Glutamatergic neuron (in vitro differentiated cells): ENCODE data around the gene AHNAK. TPM values are rescaled to one million over a fixed set of nuclear protein-coding genes. Genes with fewer than 3 reads are reported as not detected.

ENCODE experiments used
- DNase-seq: peaks from one replicate; pipeline ENCODE4 v3.0.0; 2022
- H3K27ac Mint-ChIP-seq: one replicate; pipeline ENCODE4 v1.8.0; 2020; ENCODE audit warnings: mild to moderate bottlenecking, mixed read lengths, inconsistent platforms; ENCODE audit not compliant: unreplicated experiment
- H3K27me3 Mint-ChIP-seq: one replicate; pipeline ENCODE4 v1.8.0; 2020; ENCODE audit warnings: mild to moderate bottlenecking, moderate library complexity, mixed read lengths, inconsistent platforms; ENCODE audit not compliant: unreplicated experiment
- H3K36me3 Mint-ChIP-seq: one replicate; pipeline ENCODE4 v1.8.0; 2020; ENCODE audit warnings: mild to moderate bottlenecking, mixed read lengths, inconsistent platforms; ENCODE audit not compliant: unreplicated experiment
- H3K4me1 Mint-ChIP-seq: one replicate; pipeline ENCODE4 v1.8.0; 2020; ENCODE audit warnings: mild to moderate bottlenecking, low read depth, mixed read lengths, inconsistent platforms; ENCODE audit not compliant: unreplicated experiment
- H3K4me3 Mint-ChIP-seq: one replicate; pipeline ENCODE4 v1.8.0; 2020; ENCODE audit warnings: mild to moderate bottlenecking, mixed read lengths, inconsistent platforms; ENCODE audit not compliant: unreplicated experiment
- H3K9me3 Mint-ChIP-seq: one replicate; pipeline ENCODE4 v1.8.0; 2020; ENCODE audit warnings: mild to moderate bottlenecking, moderate library complexity, mixed read lengths, inconsistent platforms; ENCODE audit not compliant: unreplicated experiment
- total RNA-seq: library from RNA; stranded (reverse); fragmentation: NEBNext Ultra II Directional; extraction: Animal tissue kit (Norgen Biotek cat#: 25700); gene quantifications from one replicate; pipeline ENCODE4 v1.2.1, GENCODE V29; 2021; ENCODE audit not compliant: unreplicated experiment
- TF ChIP-seq, protein P1 (sequence below): fragments of 200-600 bp; sonication (generic); IDR thresholded peaks from one replicate; pipeline ENCODE4 v1.5.0; 2021; ENCODE audit not compliant: partially characterized antibody, unreplicated experiment

Gene AHNAK
- total RNA-seq, 1 donor from 2014 or later, result 4.5 TPM

- Mint-ChIP-seq H3K27me3 (peaks cover 2% of the 10 kb centered on the region), H3K4me3 (no peak overlapping the region), H3K9me3 (peaks cover 2% of the 10 kb centered on the region), H3K27ac (no peak overlapping the region), H3K36me3 (peaks cover 8% of the 10 kb centered on the region), H3K4me1 (no peaks in the 10 kb centered on the region)
- TF ChIP-seq, protein P1, sequence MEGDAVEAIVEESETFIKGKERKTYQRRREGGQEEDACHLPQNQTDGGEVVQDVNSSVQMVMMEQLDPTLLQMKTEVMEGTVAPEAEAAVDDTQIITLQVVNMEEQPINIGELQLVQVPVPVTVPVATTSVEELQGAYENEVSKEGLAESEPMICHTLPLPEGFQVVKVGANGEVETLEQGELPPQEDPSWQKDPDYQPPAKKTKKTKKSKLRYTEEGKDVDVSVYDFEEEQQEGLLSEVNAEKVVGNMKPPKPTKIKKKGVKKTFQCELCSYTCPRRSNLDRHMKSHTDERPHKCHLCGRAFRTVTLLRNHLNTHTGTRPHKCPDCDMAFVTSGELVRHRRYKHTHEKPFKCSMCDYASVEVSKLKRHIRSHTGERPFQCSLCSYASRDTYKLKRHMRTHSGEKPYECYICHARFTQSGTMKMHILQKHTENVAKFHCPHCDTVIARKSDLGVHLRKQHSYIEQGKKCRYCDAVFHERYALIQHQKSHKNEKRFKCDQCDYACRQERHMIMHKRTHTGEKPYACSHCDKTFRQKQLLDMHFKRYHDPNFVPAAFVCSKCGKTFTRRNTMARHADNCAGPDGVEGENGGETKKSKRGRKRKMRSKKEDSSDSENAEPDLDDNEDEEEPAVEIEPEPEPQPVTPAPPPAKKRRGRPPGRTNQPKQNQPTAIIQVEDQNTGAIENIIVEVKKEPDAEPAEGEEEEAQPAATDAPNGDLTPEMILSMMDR, result no peak
- DNase-seq, result no peak
Measured at GRCh38 chr11:62420882-62421281, 125.7 kb downstream of the AHNAK start.

DNA sequence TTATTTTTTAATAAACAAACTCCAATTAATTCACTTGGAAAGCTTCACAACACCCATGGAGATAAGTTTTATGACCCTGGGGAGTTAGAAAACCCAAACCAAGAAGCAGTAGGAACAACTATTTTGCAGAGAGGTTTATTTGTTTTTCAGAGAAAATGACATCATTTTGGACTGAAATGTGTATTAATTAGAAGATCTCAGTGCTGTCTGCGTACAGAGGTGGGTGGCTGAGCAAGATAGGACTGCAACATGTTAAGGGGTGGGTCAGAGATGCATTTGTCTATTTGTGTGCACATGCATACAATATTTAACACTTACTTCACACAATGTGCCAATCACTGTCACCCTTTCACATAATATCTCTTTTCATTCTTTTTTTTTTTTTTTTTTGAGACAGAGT, 126.7 kb downstream of the AHNAK start:
- H3K36me3 Mint-ChIP-seq, result peaks cover 8% of the 10 kb centered on the region
- H3K27me3 Mint-ChIP-seq, result peaks cover 2% of the 10 kb centered on the region
- H3K27ac Mint-ChIP-seq, result no peak overlapping the region
- no peaks in the 10 kb centered on the region for H3K4me1 Mint-ChIP-seq
- TF ChIP-seq, protein P1, result no peak
- H3K4me3 Mint-ChIP-seq, result no peak overlapping the region
- peaks cover 2% of the 10 kb centered on the region for H3K9me3 Mint-ChIP-seq
- no peak for DNase-seq

DNA sequence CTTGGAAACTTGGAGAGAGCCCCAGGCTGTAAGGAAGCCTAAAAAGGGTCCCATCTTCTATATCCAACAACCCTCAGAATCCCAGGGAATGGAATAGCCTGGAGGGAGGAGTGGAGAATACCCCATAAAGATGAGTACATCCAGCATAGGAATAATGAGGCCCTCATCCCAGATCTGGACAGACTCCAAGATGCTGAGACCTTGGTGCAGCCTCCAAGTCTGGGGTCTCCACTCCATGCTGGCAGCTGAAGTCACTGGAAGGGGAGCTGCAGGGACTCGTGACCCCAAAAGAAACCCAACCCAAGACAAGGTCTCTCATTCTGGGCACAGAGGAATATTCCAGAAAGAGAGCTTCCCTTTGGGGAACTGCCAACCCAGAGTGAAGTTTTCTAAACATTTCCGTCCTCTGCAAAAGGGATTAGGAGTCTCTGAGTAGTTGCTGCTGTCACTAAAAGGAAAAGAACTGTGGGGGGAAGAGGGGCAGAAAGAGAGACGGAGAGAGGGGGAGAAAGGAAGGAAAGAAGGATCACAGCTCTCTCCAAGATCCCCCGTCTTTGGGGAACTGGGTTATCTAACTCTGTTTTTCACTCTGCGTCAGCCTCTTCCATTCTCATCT, 127.2 kb downstream of the AHNAK start:
- H3K4me1 Mint-ChIP-seq, result no peaks in the 10 kb centered on the region
- peaks cover 2% of the 10 kb centered on the region for H3K27me3 Mint-ChIP-seq
- peaks cover 8% of the 10 kb centered on the region for H3K36me3 Mint-ChIP-seq
- no peak for DNase-seq
- H3K27ac Mint-ChIP-seq, result no peak overlapping the region
- no peak overlapping the region for H3K4me3 Mint-ChIP-seq
- TF ChIP-seq, protein P1, result no peak
- H3K9me3 Mint-ChIP-seq, result peaks cover 2% of the 10 kb centered on the region

DNA sequence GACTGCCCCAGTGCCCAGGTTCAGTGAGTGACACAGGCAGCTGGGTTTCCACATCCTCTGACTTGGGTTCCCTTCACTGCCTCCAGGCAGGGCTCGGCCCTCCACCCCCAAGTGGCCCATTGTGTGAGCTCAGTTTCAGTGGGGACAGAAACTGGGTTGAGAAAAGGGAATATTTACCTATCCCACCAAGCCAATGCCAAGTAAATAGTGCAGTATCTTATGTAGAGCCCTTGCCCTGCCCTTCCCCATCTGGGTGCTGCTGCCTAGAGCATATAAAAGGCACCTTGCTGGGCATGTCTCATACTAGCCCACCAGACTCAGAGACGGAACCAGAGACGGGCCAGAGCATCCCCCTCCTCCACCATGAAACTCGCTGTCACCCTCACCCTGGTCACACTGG, 127.9 kb downstream of the AHNAK start, which contains the start of gene SCGB1A1:
SCGB1A1 (plus strand) TSS at position 301 of the 400 bp plus-strand sequence; CDS start at position 364, 63 bp downstream.
- H3K36me3 Mint-ChIP-seq, result peaks cover 8% of the 10 kb centered on the region
- H3K4me1 Mint-ChIP-seq, result no peaks in the 10 kb centered on the region
- H3K4me3 Mint-ChIP-seq, result no peak within 1 kb of the TSS
- peaks cover 2% of the 10 kb centered on the region for H3K9me3 Mint-ChIP-seq
- TF ChIP-seq, protein P1, result no peak
- no peak for DNase-seq
- peaks cover 2% of the 10 kb centered on the region for H3K27me3 Mint-ChIP-seq
- no peak within 1 kb of the TSS for H3K27ac Mint-ChIP-seq

DNA sequence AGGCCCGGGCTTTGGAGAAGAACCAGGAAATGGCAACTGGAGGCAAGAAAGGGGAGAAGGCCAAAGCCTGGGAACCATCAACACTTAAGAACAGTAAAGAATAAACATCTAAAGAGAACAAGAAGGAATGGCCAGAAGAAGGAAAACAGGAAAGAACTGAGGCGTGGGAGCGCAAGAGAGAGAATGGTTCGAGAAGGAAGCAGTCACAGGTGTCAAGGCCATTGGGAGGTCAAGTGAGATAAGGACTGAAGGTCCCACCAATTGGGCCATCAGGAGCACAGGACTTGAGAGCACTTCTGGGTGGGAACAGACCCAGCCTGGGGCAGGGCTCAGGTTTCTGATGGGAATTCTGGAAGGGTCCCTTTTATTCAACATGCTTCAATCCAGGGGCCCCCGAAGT, 128.5 kb downstream of the AHNAK start:
- Mint-ChIP-seq H3K27me3 (peaks cover 2% of the 10 kb centered on the region), H3K4me3 (no peak overlapping the region), H3K36me3 (peaks cover 8% of the 10 kb centered on the region), H3K4me1 (no peaks in the 10 kb centered on the region), H3K27ac (no peak overlapping the region), H3K9me3 (peaks cover 2% of the 10 kb centered on the region)
- TF ChIP-seq, protein P1, result no peak
- no peak for DNase-seq
